SU-DHL-6 (cell line): ENCODE data around the gene PTPRN2.

ENCODE experiments used
- H2AFZ ChIP-seq: fragments of 200-600 bp; sonication (generic); 2 replicates; pipeline ENCODE4 v1.6.1; 2014; ENCODE audit warnings: low read depth, mild to moderate bottlenecking, moderate library complexity, mixed read lengths, antibody characterized with exemption, low read length; ENCODE audit not compliant: severe bottlenecking
- H3F3A ChIP-seq: fragments of 200-600 bp; shearing (Covaris generic); 2 replicates; pipeline ENCODE4 v1.6.0; 2016; ENCODE audit warnings: antibody characterized with exemption, mild to moderate bottlenecking; ENCODE audit not compliant: insufficient read depth
- H3K27ac ChIP-seq: fragments of 200-600 bp; sonication (generic); 2 replicates; pipeline ENCODE4 v1.5.1; 2016; ENCODE audit warnings: low read depth, mild to moderate bottlenecking, low read length, moderate library complexity, mixed read lengths
- H3K27me3 ChIP-seq: fragments of 200-600 bp; sonication (generic), shearing (Covaris generic); 2 replicates; pipeline ENCODE4 v1.6.0; 2014; ENCODE audit warnings: mild to moderate bottlenecking, low read length
- H3K36me3 ChIP-seq: fragments of 200-600 bp; sonication (generic); 2 replicates; pipeline ENCODE4 v1.6.1; 2014; ENCODE audit warnings: mild to moderate bottlenecking, low read length, mixed read lengths
- H3K4me2 ChIP-seq: fragments of 300-600, 200-600 bp; shearing (Covaris generic), sonication (generic); 2 replicates; pipeline ENCODE4 v1.6.0; 2014; ENCODE audit warnings: low read length, low read depth, mild to moderate bottlenecking; ENCODE audit not compliant: poor library complexity, severe bottlenecking
- H3K4me3 ChIP-seq: fragments of 200-600 bp; sonication (generic); 2 replicates; pipeline ENCODE4 v1.5.1; 2014; ENCODE audit warnings: antibody characterized with exemption, low read length, mild to moderate bottlenecking, mixed read lengths; ENCODE audit not compliant: insufficient read depth, poor library complexity, severe bottlenecking
- H3K79me2 ChIP-seq: fragments of 200-600 bp; sonication (generic); 2 replicates; pipeline ENCODE4 v1.6.1; 2014; ENCODE audit warnings: mild to moderate bottlenecking, low read length, moderate library complexity; ENCODE audit not compliant: insufficient read depth
- H3K9ac ChIP-seq: fragments of 200-600 bp; sonication (generic); 2 replicates; pipeline ENCODE4 v1.7.0; 2014; ENCODE audit warnings: mild to moderate bottlenecking, low read length
- H3K9me2 ChIP-seq: fragments of 200-600 bp; sonication (generic); replicated peaks from 2 replicates; pipeline ENCODE4 v1.6.1; 2014; ENCODE audit warnings: low read length; ENCODE audit not compliant: insufficient read depth
- H3K9me3 ChIP-seq: fragments of 200-600 bp; sonication (generic); 2 replicates; pipeline ENCODE4 v1.6.1; 2014; ENCODE audit warnings: low read length, mixed read lengths; ENCODE audit not compliant: insufficient read depth
- H4K20me1 ChIP-seq: fragments of 200-600 bp; sonication (generic); 2 replicates; pipeline ENCODE4 v1.6.1; 2014; ENCODE audit warnings: low read depth, mild to moderate bottlenecking, antibody characterized with exemption, low read length, moderate library complexity, mixed read lengths
- CTCF ChIP-seq: fragments of 200-600 bp; sonication (generic); IDR thresholded peaks from one replicate; pipeline ENCODE4 v1.5.1; 2017; ENCODE audit warnings: antibody characterized with exemption, mild to moderate bottlenecking, low read length, moderate library complexity; ENCODE audit not compliant: insufficient read depth, poor library complexity, severe bottlenecking
- EZH2phosphoT487 ChIP-seq: fragments of 200-600 bp; sonication (generic), shearing (Covaris generic); conservative IDR thresholded peaks from 2 replicates; pipeline ENCODE4 v1.6.1; 2018; ENCODE audit warnings: mild to moderate bottlenecking, antibody characterized with exemption, low read length, moderate library complexity, mixed read lengths

PTPRN2 gene

GRCh38 chr7:157633465-157634185, 954.0 kb downstream of the PTPRN2 start:
- no peaks in the 10 kb centered on the region for H3K9me3 ChIP-seq
- H3K79me2 ChIP-seq: no peaks in the 10 kb centered on the region
- TF ChIP-seq CTCF: no peak
- no peak for TF ChIP-seq EZH2phosphoT487
- H3K9ac ChIP-seq: no peak overlapping the region
- H3K9me2 ChIP-seq: no peaks in the 10 kb centered on the region
- no peak overlapping the region for H3K4me3 ChIP-seq
- no peaks in the 10 kb centered on the region for H3F3A ChIP-seq
- no peaks in the 10 kb centered on the region for H4K20me1 ChIP-seq
- no peaks in the 10 kb centered on the region for H3K36me3 ChIP-seq
- no peak overlapping the region for H2AFZ ChIP-seq
- no peak overlapping the region for H3K4me2 ChIP-seq
- no peak overlapping the region for H3K27ac ChIP-seq
- H3K27me3 ChIP-seq: 0 out of 2 replicates have a peak, but pooled peaks cover 2% of the 10 kb centered on the region

- H3F3A ChIP-seq: no peaks in the 10 kb centered on the region
- H3K9ac ChIP-seq: no peak overlapping the region
- no peak overlapping the region for H3K27ac ChIP-seq
- no peak for TF ChIP-seq CTCF
- no peak for TF ChIP-seq EZH2phosphoT487
- 0 out of 2 replicates have a peak, but pooled peaks cover 2% of the 10 kb centered on the region for H3K27me3 ChIP-seq
- H2AFZ ChIP-seq: no peak overlapping the region
- H3K36me3 ChIP-seq: no peaks in the 10 kb centered on the region
- H3K9me3 ChIP-seq: no peaks in the 10 kb centered on the region
- H3K79me2 ChIP-seq: no peaks in the 10 kb centered on the region
- no peaks in the 10 kb centered on the region for H4K20me1 ChIP-seq
- no peaks in the 10 kb centered on the region for H3K9me2 ChIP-seq
- H3K4me3 ChIP-seq: no peak overlapping the region
- no peak overlapping the region for H3K4me2 ChIP-seq
These were observed 957.2 kb downstream of the PTPRN2 start for GRCh38 chr7:157630301-157630853.

- no peak overlapping the region for H3K27ac ChIP-seq
- no peaks in the 10 kb centered on the region for H3K9me3 ChIP-seq
- H3F3A ChIP-seq: no peaks in the 10 kb centered on the region
- no peak overlapping the region for H2AFZ ChIP-seq
- no peaks in the 10 kb centered on the region for H3K79me2 ChIP-seq
- H3K9me2 ChIP-seq: no peaks in the 10 kb centered on the region
- no peaks in the 10 kb centered on the region for H3K27me3 ChIP-seq
- no peaks in the 10 kb centered on the region for H4K20me1 ChIP-seq
- no peak overlapping the region for H3K4me3 ChIP-seq
- H3K36me3 ChIP-seq: no peaks in the 10 kb centered on the region
- no peak overlapping the region for H3K9ac ChIP-seq
- H3K4me2 ChIP-seq: no peak overlapping the region
- TF ChIP-seq EZH2phosphoT487: no peak
- no peak for TF ChIP-seq CTCF
These were observed 959.2 kb downstream of the PTPRN2 start for GRCh38 chr7:157628456-157628855.
